Uterus (tissue), 2 donors: ENCODE data around the gene COL4A2.
"Not testable (repeated sequence)": the region's sequence is repeated elsewhere in the genome, so short reads cannot be mapped to it uniquely, and the experiment has no call there.

ENCODE experiments used
- POLR2A ChIP-seq, 2 donors: fragments of 450-650 bp; IDR thresholded peaks; one replicate each; pipeline ENCODE4 v1.6.1; 2016; ENCODE audit warnings: antibody characterized with exemption in 2 of 2, mild to moderate bottlenecking in 1 of 2, moderate library complexity in 1 of 2
- TF ChIP-seq, protein P1 (sequence below), 4 experiments: fragments of 200-600 bp in 2 of 4; fragments of 450-650 bp in 2 of 4; sonication (generic) in 2 of 4; IDR thresholded peaks; one replicate each; pipeline ENCODE4 v1.5.1; 2016 to 2019; ENCODE audit warnings: antibody characterized with exemption in 4 of 4, mild to moderate bottlenecking in 2 of 4, moderate library complexity in 1 of 4

DNA sequence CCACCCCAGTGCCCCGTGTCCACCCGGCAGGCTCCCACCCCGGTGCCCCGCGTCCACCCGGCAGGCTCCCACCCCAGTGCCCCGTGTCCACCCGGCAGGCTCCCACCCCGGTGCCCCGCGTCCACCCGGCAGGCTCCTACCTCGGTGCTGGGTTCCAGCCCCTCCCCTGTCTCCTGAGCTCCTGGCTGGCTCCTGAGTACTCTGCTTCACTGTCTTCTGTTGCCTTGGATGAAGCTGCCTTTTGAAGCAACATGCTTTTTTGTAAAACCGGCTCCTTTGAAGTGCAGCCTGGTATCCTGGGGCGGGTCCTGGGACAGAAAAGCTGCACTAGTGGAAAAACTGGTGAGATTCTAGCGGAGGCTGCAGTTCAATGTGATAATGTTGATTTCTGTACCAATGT, 6.6 kb downstream of the COL4A2 start:
- TF ChIP-seq, protein P1, sequence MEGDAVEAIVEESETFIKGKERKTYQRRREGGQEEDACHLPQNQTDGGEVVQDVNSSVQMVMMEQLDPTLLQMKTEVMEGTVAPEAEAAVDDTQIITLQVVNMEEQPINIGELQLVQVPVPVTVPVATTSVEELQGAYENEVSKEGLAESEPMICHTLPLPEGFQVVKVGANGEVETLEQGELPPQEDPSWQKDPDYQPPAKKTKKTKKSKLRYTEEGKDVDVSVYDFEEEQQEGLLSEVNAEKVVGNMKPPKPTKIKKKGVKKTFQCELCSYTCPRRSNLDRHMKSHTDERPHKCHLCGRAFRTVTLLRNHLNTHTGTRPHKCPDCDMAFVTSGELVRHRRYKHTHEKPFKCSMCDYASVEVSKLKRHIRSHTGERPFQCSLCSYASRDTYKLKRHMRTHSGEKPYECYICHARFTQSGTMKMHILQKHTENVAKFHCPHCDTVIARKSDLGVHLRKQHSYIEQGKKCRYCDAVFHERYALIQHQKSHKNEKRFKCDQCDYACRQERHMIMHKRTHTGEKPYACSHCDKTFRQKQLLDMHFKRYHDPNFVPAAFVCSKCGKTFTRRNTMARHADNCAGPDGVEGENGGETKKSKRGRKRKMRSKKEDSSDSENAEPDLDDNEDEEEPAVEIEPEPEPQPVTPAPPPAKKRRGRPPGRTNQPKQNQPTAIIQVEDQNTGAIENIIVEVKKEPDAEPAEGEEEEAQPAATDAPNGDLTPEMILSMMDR (IDR thresholded peaks at IDR 0.05), result not testable (repeated sequence)
- not testable (repeated sequence) for TF ChIP-seq POLR2A (IDR thresholded peaks at IDR 0.05)
